ENCODE results near the gene OR51B4. TPM values are rescaled to one million over a fixed set of nuclear protein-coding genes. Genes with fewer than 3 reads are reported as not detected.
A peak's percentile ranks its signal among the peaks of the same experiment; 100 is the strongest.

OR51B4 gene
- total and polyA plus RNA-seq, 9 of the 15 experiments (the other 6 are each of a cell fraction or from before 2014, with no cell fraction given), result 17.1 to 64.6 (median 39.9) TPM

DNA sequence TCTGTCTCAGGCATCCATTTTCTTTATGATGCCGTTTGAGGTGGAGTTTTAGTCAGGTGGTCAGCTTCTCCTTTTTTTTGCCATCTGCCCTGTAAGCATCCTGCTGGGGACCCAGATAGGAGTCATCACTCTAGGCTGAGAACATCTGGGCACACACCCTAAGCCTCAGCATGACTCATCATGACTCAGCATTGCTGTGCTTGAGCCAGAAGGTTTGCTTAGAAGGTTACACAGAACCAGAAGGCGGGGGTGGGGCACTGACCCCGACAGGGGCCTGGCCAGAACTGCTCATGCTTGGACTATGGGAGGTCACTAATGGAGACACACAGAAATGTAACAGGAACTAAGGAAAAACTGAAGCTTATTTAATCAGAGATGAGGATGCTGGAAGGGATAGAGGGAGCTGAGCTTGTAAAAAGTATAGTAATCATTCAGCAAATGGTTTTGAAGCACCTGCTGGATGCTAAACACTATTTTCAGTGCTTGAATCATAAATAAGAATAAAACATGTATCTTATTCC lies 21.1 kb downstream of the OR51B4 start (continued):
- TF ChIP-seq ZNF76 (CRISPR knock-in tag; IDR thresholded peaks at IDR 0.05; ENCODE audit: borderline replicate concordance) (peak; percentile 68; the same call in 1 of the 2 replicates), PML (IDR thresholded peaks at IDR 0.05; ENCODE audit: low read length) (peak; percentile 98), SREBF1 (IDR thresholded peaks at IDR 0.05; ENCODE audit: borderline replicate concordance, low read depth, low read length) (no peak), ZEB2 (IDR thresholded peaks at IDR 0.05) (peak; percentile 96), CTBP1 (IDR thresholded peaks at IDR 0.05; ENCODE audit: borderline replicate concordance) (peak; percentile 100), ZNF696 (CRISPR knock-in tag; conservative IDR thresholded peaks at IDR 0.05) (no peak), ZNF57 (CRISPR knock-in tag; IDR thresholded peaks at IDR 0.05) (no peak), EHMT2 (IDR thresholded peaks at IDR 0.05) (0 out of 2 replicates have a peak, but pooled peaks have one; percentile 30), NEUROD1 (IDR thresholded peaks at IDR 0.05; ENCODE audit: borderline replicate concordance, low read depth, low read length, partially characterized antibody) (peak; percentile 94), SOX6 (IDR thresholded peaks at IDR 0.05) (peak; percentile 93), CC2D1A (IDR thresholded peaks at IDR 0.05) (peak; percentile 96), TFAM (CRISPR knock-in tag; conservative IDR thresholded peaks at IDR 0.05) (no peak), TEAD2 (tag; IDR thresholded peaks at IDR 0.05) (0 out of 2 replicates have a peak, but pooled peaks have one; percentile 39), HDAC8 (tag; IDR thresholded peaks at IDR 0.05) (no peak), MEF2D (tag; conservative IDR thresholded peaks at IDR 0.05; ENCODE audit: low read depth) (peak; percentile 82; the same call in 1 of the 2 replicates)
- TF ChIP-seq, protein P1, sequence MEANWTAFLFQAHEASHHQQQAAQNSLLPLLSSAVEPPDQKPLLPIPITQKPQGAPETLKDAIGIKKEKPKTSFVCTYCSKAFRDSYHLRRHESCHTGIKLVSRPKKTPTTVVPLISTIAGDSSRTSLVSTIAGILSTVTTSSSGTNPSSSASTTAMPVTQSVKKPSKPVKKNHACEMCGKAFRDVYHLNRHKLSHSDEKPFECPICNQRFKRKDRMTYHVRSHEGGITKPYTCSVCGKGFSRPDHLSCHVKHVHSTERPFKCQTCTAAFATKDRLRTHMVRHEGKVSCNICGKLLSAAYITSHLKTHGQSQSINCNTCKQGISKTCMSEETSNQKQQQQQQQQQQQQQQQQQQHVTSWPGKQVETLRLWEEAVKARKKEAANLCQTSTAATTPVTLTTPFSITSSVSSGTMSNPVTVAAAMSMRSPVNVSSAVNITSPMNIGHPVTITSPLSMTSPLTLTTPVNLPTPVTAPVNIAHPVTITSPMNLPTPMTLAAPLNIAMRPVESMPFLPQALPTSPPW (CRISPR knock-in tag; IDR thresholded peaks at IDR 0.05), result peak; percentile 94
- TF ChIP-seq, protein P2, sequence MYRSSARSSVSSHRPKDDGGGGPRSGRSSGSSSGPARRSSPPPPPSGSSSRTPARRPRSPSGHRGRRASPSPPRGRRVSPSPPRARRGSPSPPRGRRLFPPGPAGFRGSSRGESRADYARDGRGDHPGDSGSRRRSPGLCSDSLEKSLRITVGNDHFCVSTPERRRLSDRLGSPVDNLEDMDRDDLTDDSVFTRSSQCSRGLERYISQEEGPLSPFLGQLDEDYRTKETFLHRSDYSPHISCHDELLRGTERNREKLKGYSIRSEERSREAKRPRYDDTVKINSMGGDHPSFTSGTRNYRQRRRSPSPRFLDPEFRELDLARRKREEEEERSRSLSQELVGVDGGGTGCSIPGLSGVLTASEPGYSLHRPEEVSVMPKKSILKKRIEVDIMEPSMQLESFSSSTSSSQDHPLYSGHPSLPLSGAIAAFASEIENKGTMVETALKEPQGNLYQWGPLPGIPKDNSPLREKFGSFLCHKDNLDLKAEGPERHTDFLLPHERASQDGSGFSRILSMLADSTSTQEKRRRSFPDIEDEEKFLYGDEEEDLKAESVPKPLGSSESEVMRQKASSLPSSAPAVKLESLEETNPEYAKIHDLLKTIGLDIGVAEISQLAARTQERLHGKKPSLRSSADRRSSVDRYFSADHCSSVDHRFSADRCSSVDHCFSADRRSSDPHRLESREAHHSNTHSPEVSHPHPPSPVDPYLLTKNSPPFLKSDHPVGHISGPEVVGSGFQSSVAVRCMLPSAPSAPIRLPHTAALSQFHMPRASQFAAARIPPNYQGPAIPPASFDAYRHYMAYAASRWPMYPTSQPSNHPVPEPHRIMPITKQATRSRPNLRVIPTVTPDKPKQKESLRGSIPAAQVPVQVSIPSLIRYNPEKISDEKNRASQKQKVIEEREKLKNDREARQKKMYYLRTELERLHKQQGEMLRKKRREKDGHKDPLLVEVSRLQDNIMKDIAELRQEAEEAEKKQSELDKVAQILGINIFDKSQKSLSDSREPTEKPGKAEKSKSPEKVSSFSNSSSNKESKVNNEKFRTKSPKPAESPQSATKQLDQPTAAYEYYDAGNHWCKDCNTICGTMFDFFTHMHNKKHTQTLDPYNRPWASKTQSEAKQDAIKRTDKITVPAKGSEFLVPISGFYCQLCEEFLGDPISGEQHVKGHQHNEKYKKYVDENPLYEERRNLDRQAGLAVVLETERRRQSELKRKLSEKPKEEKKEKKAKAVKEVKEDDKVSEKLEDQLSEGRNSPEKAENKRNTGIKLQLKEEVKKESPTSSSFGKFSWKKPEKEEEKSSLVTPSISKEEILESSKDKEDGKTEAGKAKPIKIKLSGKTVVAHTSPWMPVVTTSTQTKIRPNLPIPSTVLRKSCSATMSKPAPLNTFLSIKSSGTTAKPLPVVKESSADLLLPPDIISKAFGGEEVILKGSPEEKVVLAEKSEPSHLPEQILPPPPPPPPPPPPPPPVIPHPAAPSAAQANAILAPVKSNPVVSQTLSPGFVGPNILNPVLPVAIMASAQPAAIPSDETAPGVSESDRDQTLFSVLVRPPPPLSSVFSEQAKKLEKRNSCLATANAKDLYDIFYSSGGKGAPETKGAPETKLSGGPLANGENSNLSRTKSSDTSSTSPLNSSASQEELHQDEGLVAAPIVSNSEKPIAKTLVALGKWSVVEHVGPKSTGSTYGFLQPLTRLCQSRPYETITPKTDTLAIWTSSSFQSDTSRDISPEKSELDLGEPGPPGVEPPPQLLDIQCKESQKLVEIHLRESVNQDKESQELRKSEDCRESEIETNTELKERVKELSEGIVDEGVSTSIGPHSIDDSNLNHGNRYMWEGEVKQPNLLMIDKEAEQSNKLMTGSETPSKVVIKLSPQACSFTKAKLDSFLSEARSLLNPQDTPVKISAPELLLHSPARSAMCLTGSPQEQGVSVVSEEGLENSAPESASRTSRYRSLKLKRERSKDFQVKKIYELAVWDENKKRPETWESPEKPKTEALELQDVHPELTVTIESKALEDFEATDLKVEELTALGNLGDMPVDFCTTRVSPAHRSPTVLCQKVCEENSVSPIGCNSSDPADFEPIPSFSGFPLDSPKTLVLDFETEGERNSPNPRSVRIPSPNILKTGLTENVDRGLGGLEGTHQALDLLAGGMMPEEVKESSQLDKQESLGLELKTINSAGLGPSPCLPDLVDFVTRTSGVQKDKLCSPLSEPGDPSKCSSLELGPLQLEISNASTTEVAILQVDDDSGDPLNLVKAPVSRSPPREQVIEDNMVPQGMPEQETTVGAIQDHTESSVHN (IDR thresholded peaks at IDR 0.05; ENCODE audit: borderline replicate concordance in 1 of 2, low read depth in 1 of 2), result peak in 1 of 2 experiments; percentile 99; a peak in 2 of 4 replicates
- TF ChIP-seq, protein P3, sequence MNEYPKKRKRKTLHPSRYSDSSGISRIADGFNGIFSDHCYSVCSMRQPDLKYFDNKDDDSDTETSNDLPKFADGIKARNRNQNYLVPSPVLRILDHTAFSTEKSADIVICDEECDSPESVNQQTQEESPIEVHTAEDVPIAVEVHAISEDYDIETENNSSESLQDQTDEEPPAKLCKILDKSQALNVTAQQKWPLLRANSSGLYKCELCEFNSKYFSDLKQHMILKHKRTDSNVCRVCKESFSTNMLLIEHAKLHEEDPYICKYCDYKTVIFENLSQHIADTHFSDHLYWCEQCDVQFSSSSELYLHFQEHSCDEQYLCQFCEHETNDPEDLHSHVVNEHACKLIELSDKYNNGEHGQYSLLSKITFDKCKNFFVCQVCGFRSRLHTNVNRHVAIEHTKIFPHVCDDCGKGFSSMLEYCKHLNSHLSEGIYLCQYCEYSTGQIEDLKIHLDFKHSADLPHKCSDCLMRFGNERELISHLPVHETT (CRISPR knock-in tag; conservative IDR thresholded peaks at IDR 0.05 in 1 of 2, IDR thresholded peaks at IDR 0.05 in 1 of 2), result peak in 1 of 2 experiments; percentile 97; a peak in 2 of 4 replicates
